GM21825 (cell line): ENCODE data around the gene SNAP91.
"Not testable (repeated sequence)": the region's sequence is repeated elsewhere in the genome, so short reads cannot be mapped to it uniquely, and the experiment has no call there.

Experiments used
- ATAC-seq: cut with Tn5 transposase; IDR thresholded peaks from one replicate; pipeline ENCODE4 v1.9.1; 2021; ENCODE audit warnings: mild to moderate bottlenecking, moderate library complexity; ENCODE audit not compliant: unreplicated experiment

The SNAP91 gene

GRCh38 chr6:83633149-83633548 lies 75.8 kb downstream of the SNAP91 start:
- ATAC-seq: no peak

GRCh38 chr6:83629908-83630307 lies 79.0 kb downstream of the SNAP91 start:
- ATAC-seq: not testable (repeated sequence)

DNA sequence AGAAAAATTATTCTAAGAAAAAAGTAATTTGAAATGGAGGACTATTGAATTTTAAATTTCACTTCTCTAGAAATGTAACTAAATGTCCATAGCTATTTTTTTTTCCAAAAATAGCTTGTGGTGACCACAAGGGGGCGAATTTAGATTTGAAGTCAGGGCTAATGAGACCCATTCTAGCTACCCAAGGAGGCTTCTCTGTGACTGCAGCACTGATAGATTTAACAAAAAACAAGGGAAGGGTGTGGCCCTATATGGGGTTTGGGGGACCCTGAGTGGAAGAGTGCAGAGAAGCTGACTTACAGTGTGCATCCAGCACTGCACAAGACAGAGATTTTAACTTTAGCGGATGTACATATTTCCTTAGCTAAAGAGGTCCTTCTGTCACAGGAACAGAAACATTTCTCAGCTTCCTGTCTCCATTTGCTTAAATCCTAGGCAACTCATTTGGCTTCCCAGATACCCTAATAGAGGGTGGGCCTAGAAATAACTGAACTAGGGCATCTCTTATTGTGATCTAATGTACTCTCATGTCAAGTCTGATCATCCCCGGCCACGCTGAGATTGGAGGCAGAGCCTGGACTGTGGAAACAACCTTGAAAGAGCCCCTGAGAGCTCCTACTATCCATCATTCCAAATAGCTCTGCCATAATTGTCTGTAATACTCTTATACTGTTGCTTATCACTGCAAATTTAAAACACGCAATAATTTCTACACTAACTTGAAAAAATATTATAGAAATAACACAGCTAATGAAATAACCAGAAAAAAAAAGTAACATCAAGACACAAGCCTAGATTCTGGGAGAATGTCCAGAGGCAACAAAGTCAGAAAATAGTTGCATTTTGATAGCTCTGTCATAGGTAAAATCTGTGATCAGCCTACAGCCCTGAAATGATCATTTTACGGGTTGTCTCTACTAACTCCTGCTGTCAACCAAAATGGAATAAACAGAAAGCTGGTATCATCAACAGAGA lies 93.6 kb downstream of the SNAP91 start:
- no peak for ATAC-seq

GRCh38 chr6:83613378-83613777 lies 95.5 kb downstream of the SNAP91 start:
- no peak for ATAC-seq

- ATAC-seq: no peak
Measured at GRCh38 chr6:83609248-83609647, 99.7 kb downstream of the SNAP91 start.

DNA sequence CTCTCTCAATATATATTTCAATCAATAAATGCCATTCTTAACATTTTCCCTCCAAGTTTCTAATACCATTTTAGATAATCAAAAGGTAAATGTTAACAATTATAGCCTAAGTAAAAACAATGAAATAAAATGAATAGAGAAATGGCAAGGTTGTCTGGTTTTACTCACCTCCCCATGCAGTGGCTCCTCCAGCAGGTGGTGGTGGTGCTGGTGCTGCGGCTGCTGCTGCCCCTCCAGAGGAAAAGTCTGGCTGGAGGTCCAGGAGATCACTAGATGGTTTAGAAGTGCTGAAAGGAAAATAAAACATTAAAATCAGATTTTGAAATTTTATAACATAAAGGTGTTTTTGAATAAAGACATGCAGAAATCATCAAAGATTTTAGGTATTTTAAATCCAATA lies 103.4 kb downstream of the SNAP91 start:
- ATAC-seq: no peak

DNA sequence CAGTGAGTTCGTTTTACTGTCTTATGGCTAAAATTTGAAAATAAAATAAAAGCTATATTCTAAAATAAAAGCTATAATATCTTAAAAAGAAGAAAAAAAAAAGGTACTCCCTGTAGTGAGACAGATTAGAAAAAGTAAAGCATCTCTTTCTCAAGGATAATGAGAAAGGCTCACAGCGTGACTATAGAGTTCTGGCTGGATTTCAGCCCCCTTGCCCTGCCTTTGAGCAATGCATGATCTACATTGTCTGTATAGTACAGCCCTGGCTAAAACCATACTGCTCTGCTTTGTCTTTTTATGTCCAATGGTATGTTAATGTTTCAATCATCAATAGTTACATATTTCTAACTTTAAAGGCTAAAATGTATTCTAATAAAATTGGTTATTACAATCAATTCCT lies 105.3 kb downstream of the SNAP91 start:
- ATAC-seq: no peak

DNA sequence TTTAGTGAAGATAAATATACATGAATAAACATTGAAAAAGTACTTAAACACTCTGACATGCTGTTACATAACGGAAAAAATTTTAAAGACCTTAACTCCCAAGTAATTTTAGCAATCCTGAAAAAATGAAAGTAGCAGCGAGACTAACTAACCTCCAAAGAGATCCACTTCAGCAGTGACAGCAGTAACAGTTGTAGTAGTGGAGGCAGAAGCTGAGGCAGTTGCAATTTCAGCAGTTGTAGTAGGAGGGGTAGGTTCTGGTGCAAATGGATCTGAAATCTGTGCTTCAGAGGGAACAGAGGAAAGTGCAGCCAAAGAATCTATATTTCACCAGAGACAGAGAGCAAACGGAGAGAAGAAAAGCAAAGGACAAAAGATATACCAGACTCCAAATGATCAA lies 107.8 kb downstream of the SNAP91 start:
- ATAC-seq: no peak

DNA sequence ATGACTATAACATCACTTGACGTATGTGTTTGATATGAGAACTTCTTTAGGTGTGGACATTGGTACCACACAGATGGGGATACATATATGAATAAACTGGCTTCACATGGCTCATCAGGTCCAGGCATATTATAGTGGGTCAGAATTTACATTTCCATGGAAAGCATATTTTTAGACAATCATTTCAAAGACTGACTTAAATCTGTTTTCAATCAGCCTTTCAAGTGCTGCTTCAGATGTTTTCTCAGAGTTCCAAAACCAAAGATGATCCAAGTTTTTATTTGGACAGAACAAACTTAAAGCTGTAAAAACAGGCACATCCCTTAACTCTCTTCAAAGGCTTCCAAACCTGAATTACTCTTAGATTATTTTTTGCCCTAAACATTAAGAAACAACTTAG lies 108.4 kb downstream of the SNAP91 start:
- no peak for ATAC-seq

DNA sequence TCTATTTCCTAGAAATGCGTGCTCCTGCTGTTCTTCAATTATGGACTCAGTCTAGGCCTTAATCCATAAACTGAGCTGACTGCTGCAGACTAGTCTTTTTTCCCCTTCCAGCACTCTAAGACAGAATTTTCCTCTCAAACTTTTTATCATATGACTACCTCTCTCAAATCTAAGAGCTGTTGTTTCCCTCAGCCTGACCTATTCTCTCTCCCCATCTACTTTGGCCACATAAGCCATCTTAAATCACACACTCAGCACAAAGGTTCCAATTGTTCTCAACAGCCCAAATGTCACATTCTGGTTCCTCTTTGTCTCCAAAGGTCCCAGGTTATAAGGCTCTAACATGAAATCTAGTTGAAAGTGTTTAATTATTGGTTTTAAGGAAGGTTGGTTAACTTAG lies 111.4 kb downstream of the SNAP91 start:
- no peak for ATAC-seq

DNA sequence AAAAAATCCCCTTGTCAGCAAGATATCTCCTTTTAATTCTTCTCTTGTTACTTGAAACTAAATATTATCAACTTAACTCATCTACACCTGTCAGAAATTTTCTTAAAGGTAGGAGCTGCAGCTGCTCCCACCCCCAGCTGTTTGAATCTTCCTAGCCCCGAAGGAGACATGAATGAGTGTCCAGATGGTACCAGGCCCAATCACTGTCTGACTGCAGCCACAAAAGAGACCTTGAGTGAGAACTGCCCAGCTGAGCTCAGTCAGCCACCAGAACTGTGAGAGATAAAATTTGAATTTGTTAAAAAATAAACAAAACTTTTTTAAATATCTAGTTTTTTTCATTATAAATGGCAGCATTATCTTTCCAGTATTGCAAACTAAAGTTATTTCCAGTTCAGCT lies 111.8 kb downstream of the SNAP91 start:
- ATAC-seq: no peak

DNA sequence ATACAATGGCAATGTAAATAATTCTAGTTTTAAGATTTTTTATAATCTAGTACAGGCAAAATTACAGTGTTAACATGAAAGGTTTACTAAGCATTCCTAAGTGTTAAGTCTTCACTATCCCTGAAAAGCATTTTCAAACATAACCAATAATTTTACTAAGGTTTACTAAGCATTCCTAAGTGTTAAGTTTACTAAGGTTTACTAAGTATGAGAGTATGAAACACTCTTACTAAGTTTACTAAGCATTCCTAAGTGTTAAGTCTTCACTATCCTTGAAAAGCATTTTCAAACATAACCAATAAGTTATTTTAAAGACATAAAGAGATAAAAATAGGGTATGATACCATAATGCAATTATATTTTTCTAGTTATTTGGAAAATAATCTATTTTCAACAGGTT lies 114.0 kb downstream of the SNAP91 start:
- ATAC-seq: no peak

DNA sequence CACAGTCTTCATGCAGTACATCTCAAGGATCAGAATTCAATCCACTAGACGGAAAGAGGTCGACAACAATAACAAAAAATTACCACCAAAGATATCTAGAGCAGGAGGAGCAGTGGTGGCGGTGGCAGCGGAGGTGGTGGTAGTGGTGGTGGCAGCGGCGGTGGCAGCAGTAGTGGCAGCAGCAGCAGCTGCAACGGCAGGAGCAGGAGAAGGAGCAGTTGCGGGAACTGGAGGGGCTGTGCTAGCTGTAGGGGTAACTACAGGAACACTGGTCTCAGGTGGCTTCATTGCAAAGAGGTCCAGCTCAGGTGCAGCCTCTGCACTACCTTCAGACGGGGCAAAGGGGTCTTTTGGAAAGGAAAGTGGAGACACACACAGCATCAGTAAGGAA lies 115.5 kb downstream of the SNAP91 start:
- ATAC-seq: no peak

DNA sequence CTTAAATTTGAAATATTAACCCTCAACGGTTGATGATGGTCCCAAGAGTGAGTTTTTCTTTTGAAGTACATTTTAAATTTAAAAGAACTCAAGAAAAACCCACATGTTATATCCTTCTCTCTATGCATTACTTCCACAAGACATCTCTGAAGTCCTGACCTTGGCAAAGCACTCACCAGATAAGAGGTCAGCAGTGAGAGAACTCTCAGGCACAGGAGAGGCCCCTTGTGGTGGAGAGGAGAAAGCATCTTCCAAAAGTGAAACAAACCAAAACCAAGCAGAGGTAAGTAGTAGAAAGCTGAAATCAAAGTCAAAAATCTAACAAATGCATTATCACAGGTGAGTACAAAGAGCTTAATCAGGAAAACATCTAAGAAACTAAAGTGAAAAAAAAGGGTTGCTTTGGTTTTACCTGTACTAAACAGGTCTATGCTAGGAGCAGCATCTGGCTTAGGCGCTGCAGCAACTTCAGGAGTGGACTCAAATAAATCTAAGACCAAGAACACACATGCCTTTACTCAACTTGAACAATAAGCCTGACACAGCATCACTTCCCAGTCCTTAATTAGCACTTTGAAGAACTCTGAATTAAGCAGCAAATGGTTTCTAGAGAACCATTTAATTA lies 116.0 kb downstream of the SNAP91 start:
- peak; percentile 84 for ATAC-seq

DNA sequence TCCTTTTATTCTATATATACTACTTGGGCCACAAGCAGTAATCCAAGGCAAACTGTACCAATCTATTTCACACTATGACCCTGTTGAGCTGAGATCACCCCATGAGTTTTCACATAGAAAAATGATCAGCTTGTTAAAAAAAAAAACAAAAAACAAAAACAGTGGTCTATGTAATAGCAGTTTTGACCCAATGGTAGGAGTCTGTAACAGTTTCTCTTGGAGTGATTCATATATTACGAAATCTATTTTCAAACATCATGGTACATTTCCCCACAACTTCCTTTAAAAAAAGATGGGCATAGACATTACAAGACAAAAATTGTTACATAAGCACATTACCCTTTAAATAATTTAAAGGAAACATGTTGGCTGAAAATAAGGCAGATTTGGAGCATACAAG lies 118.5 kb downstream of the SNAP91 start:
- ATAC-seq: no peak

- no peak for ATAC-seq
Measured at GRCh38 chr6:83589076-83589475, 119.8 kb downstream of the SNAP91 start.

GRCh38 chr6:83578057-83578456 lies 130.8 kb downstream of the SNAP91 start:
- no peak for ATAC-seq

DNA sequence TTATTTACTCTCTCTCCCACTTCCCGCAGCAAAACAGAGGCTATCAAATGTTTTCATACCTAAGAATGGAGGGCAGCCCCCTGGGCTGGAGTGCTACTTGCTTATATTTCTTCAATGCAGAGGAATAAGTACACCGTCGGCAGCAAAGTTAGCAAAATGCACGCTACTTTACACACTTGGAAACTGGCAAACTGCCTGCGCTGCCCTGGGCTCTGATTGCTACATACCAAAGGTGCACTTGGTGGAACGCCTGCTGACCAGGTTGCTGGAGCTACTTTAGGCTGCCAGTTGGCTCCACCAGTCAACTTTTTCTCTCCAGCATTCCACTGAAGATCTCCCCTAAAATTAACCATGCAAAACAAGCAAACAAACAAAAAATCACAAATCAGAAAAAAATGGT lies 134.1 kb downstream of the SNAP91 start:
- ATAC-seq: no peak

DNA sequence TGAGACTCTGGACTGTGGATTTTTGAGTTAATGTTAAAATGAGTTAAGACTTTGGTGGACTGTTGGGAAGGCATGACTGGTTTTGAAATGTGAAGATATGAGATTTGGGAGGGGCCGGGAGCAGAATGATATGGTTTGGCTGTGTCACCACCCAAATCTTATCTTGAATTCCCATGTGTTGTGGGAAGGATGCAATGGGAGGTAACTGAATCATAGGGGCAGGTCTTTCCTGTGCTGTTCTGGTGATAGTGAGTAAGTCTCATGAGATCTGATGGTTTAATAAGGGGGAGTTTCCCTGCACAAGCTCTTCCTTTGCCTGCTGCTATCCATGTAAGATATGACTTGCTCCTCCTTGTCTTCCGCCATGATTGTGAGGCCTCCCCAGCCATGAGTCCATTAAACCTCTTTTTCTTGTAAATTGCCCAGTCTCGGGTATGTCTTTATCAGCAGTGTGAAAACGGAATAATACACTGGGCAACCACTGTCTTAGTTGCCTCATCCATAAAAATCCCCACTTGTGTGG lies 137.2 kb downstream of the SNAP91 start:
- ATAC-seq: not testable (repeated sequence)

- ATAC-seq: no peak
Measured at GRCh38 chr6:83558975-83559374, 149.9 kb downstream of the SNAP91 start.

- ATAC-seq: no peak
Measured at GRCh38 chr6:83556871-83557270, 152.0 kb downstream of the SNAP91 start.

DNA sequence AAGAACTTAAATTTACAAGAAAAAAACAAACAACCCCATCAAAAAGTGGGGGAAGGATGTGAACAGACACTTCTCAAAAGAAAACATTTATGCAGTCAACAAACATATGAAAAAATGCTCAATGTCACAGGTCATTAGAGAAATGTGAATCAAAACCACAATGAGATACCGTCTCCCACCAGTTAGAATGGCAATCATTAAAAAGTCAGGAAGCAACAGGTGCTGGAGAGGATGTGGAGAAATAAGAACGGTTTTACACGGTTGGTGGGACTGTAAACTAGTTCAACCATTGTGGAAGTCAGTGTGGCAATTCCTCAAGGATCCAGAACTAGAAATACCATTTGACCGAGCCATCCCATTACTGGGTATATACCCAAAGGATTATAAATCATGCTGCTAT lies 157.2 kb downstream of the SNAP91 start:
- ATAC-seq: not testable (repeated sequence)
